HFF-Myc (cell line): Measurements from ENCODE around the gene CTRL.

Experiments
- DNase-seq: peaks from one replicate; pipeline ENCODE4 v3.0.0-alpha.2; 2011; ENCODE audit warnings: low read depth; ENCODE audit errors: extremely low read depth
- H3K4me3 ChIP-seq: replicated peaks from 2 replicates; pipeline ENCODE4 v1.5.1; 2011; ENCODE audit warnings: low read depth, mild to moderate bottlenecking, control low read depth, low read length
- TF ChIP-seq, protein P1 (sequence below): IDR thresholded peaks from 2 replicates; pipeline ENCODE4 v1.5.1; 2012; ENCODE audit warnings: mild to moderate bottlenecking, low read depth, low read length, control low read depth; ENCODE audit errors: missing control alignments

Gene CTRL

DNA sequence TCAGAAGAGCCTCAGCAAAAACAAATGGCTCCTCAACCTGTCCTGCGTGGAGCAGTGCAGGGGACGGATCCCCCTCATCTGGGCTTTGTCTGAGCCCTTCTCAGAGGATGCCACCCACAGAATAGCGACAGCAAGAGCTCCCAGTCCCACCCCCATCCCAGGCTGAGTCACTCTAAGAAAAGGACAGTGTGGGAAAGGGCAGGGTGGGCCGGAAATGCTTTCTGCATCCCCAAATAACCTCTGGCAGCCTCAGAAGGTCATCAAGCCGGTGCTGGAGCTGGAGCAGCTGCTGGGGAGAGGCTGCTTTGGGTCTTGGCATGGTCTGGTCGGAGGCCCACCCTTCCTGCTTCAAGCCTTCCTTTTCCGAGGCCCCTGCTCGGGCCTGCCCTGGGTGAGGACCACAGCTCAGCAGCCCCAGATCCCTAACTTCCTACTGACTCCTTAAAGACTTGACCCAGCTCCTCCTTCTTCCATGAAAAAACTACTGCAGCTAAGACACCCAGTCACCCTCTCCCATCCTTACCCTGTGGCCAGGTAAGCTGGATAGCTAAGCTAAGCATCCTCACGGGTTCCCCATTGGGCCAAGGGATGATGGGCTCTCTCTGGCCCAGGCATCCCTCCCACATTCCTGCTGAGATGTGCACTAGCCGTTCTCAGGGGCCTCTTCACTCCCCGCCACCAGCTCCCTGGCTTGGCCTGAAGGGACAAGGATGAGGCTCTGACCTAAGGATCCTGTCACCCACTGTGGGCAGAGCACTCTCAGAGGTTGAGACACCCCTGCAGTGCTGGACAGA, 28.1 kb upstream of the CTRL start:
- TF ChIP-seq, protein P1, sequence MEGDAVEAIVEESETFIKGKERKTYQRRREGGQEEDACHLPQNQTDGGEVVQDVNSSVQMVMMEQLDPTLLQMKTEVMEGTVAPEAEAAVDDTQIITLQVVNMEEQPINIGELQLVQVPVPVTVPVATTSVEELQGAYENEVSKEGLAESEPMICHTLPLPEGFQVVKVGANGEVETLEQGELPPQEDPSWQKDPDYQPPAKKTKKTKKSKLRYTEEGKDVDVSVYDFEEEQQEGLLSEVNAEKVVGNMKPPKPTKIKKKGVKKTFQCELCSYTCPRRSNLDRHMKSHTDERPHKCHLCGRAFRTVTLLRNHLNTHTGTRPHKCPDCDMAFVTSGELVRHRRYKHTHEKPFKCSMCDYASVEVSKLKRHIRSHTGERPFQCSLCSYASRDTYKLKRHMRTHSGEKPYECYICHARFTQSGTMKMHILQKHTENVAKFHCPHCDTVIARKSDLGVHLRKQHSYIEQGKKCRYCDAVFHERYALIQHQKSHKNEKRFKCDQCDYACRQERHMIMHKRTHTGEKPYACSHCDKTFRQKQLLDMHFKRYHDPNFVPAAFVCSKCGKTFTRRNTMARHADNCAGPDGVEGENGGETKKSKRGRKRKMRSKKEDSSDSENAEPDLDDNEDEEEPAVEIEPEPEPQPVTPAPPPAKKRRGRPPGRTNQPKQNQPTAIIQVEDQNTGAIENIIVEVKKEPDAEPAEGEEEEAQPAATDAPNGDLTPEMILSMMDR, result no peak
- H3K4me3 ChIP-seq, result no peak overlapping the region
- no peak for DNase-seq

GRCh38 chr16:67957622-67958021, 26.0 kb upstream of the CTRL start:
- DNase-seq, result no peak
- no peak overlapping the region for H3K4me3 ChIP-seq
- TF ChIP-seq, protein P1, result no peak

GRCh38 chr16:67954421-67955196, 22.9 kb upstream of the CTRL start:
- no peak overlapping the region for H3K4me3 ChIP-seq
- DNase-seq, result no peak
- TF ChIP-seq, protein P1, result no peak

- H3K4me3 ChIP-seq, result no peak overlapping the region
- TF ChIP-seq, protein P1, result no peak
- DNase-seq, result no peak
Observed at GRCh38 chr16:67953641-67954375, 22.1 kb upstream of the CTRL start.

DNA sequence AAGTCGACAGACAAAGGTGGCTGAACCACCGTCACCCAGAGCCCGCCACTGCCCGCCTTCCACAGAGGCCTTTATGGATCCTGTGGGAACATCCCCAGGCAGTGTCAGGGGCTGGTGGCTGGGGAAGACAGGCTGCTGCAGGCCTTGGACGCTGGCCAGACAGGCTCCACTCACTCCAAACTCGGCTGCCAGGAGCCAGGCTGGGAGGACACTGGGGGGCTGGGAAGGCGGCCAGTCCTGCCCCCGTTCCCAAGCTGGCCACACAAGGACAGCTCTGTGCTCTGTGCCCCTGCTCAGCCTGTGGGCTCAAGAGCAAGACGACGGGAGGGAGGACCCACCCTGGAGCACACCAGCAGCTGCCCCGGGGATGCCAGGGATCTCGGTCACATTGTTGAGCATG, 19.8 kb upstream of the CTRL start:
- H3K4me3 ChIP-seq, result no peak overlapping the region
- DNase-seq, result no peak
- TF ChIP-seq, protein P1, result no peak

DNA sequence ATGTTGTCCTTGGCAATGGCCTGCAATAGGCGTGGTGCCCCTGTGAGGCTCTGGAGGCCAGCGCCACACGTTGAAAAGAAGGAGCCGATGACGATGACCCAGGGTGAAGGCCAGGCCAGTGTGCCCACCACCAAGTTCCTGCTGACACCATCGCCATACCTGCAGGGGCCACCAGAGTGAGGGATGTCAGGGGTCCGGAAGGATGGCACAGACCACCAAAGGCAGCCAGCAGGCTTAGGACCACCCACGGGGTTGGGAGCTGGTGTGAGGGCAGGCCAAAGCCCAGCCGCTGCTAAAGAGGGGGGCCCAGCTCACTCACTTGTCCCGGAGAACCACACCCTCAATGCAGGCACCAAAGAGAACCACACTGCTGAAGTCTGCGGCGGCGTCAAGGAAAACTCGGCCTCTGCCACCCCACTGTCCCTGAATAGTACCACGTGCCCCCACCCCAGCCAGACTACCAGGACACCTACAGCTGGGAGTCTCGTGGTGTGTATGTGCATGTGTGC, 18.7 kb upstream of the CTRL start:
- H3K4me3 ChIP-seq, result no peak overlapping the region
- no peak for DNase-seq
- TF ChIP-seq, protein P1, result no peak
